ENCODE results near the gene GCNT4.

The GCNT4 gene

GRCh38 chr5:75034137-75034739 is 18.1 kb downstream of the GCNT4 start:
- H3K4me3 ChIP-seq (replicated peaks in 1 of 2; ENCODE audit: low read depth in 2 of 2, low read length in 2 of 2) = no peak overlapping the region
- DNase-seq (ENCODE audit: low read depth in 2 of 2) = no peak
- TF ChIP-seq CTCF (IDR thresholded peaks at IDR 0.05; ENCODE audit: low read depth, low read length) = no peak

GRCh38 chr5:75031366-75031765 is 21.0 kb downstream of the GCNT4 start:
- no peak overlapping the region for H3K4me3 ChIP-seq (replicated peaks in 1 of 2; ENCODE audit: low read depth in 2 of 2, low read length in 2 of 2)
- no peak for TF ChIP-seq CTCF (IDR thresholded peaks at IDR 0.05; ENCODE audit: low read depth, low read length)
- DNase-seq (ENCODE audit: low read depth in 2 of 2) = no peak

GRCh38 chr5:75028090-75028489 is 24.3 kb downstream of the GCNT4 start:
- DNase-seq (ENCODE audit: low read depth in 2 of 2) = no peak
- no peak overlapping the region for H3K4me3 ChIP-seq (replicated peaks in 1 of 2; ENCODE audit: low read depth in 2 of 2, low read length in 2 of 2)
- TF ChIP-seq CTCF (IDR thresholded peaks at IDR 0.05; ENCODE audit: low read depth, low read length) = no peak

DNA sequence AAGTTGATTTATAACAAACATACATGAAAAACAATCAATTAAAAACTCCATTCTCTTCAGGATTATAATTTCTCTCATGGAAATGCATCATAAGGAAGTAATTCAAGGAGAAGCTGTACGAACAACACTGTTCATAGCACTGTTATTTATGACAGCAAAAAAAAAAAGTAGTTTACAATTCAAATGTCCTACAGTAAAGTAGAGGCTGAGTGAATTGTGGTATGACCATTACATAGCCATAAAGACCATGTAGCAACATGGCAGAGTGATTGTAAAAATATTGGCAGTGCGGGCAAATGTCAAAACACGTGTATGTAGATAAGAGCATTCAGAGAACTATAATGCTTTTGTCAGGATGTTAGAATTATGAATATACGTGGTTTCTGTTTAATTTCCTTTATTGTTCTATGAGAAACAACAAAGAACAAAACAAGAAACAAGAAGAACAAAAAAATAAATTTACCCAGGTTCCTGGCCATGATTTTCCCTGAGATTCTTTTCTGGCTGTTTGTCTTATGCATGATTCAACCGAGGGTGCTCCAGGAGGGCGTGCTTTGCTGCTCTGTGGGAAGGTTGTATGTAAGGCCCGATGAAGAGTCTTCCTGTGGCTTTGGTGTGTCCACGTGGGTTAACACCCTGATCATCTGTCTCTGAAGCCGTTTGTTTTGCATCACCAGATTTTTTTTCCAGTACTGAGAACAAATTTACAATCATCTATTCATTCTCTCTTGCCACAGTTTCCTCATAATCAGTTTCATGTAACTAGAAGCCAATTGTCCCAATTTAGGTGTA is 28.8 kb downstream of the GCNT4 start:
- no peak for DNase-seq (ENCODE audit: low read depth in 2 of 2)
- no peak for TF ChIP-seq CTCF (IDR thresholded peaks at IDR 0.05; ENCODE audit: low read depth, low read length)
- H3K4me3 ChIP-seq (replicated peaks in 1 of 2; ENCODE audit: low read depth in 2 of 2, low read length in 2 of 2) = no peak overlapping the region

DNA sequence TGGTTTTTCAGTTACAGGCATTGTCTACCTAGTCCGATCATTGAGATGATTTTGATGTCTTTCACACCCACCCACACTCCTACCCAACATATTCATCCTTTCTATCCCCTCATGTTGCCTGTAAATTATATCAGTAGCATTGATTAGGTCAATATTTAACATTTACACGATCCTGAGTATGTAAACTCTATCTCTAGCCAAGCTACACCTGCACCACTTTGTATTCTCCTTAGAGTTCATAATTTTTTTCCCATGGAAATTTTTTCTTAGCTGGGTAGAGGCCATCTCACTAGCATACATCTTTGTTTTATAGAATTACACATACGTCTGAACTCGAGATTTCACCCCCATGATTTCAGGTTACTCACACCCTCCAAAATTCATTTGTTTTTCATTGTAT is 30.6 kb downstream of the GCNT4 start:
- DNase-seq (ENCODE audit: low read depth in 2 of 2) = no peak
- H3K4me3 ChIP-seq (replicated peaks in 1 of 2; ENCODE audit: low read depth in 2 of 2, low read length in 2 of 2) = no peak overlapping the region
- TF ChIP-seq CTCF (IDR thresholded peaks at IDR 0.05; ENCODE audit: low read depth, low read length) = no peak

DNA sequence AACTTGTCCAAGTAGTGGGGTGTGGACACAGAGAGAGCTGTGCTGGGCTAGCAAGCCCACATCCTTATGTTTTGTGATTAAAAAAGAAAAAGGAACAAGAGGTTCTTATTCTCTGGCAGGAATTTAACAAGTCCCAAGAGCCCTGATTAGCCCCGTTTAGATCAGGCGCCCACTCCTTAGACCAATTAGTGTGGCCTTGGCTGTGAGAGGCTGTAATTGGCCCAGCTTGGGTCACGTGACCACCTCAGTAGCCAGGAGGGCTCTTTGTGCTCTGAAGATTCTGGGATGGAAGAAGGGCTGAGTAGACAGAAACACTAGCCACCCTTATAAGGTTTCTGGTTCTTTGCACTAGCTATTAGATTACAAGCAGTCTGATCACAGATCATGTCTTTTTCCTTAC is 31.1 kb downstream of the GCNT4 start:
- no peak overlapping the region for H3K4me3 ChIP-seq (replicated peaks in 1 of 2; ENCODE audit: low read depth in 2 of 2, low read length in 2 of 2)
- TF ChIP-seq CTCF (IDR thresholded peaks at IDR 0.05; ENCODE audit: low read depth, low read length) = no peak
- DNase-seq (ENCODE audit: low read depth in 2 of 2) = no peak

Data from cardiac fibroblast (primary cell).